ENCODE results near the gene TULP1.

TULP1 gene

DNA sequence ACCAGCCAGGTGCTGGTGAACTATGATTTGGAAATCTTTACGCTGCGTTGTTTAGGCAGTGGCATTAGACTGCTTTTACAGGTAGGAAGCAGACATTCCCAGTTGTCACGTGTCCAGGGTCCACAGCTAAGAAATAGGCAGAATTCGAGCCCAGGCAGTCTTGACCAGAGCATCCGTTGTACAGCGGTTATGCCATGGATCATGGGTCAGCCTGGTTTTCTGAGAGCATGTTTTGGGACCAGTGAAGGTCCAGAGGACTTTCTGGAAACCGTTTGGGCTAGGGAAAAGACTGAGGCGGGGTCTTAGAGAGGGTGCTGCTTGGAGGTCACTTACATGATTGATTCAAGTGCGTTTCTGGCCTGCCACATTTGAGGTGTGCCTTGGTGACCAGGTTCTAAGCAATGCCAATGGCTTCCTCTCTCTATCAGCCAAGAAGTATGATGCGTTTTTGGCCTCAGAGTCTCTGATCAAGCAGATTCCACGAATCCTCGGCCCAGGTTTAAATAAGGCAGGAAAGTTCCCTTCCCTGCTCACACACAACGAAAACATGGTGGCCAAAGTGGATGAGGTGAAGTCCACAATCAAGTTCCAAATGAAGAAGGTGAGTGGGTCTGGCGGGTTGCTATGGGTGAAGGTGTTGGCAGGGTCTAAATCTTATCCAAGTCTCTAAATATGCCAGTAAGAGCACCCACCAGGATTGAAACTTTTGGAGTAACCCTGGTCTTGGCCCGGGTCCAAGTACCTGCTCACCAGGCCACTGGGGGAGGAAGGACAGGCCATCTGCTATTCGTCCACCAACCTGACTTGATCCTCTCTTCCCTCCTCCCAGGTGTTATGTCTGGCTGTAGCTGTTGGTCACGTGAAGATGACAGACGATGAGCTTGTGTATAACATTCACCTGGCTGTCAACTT is 42.7 kb downstream of the TULP1 start:
- DNase-seq (ENCODE audit: extremely low read depth, insufficient read length): no peak
- no peak for TF ChIP-seq CTCF (IDR thresholded peaks at IDR 0.05; ENCODE audit: insufficient read depth, low read length, poor library complexity, severe bottlenecking)
- Histone ChIP-seq H3K4me3 (replicated peaks; ENCODE audit: low read depth, low read length) (peak overlapping the region; percentile 94), H3K27me3 (replicated peaks; ENCODE audit: control insufficient read depth, insufficient read depth, low read length) (no peaks in the 10 kb centered on the region), H3K36me3 (ENCODE audit: control insufficient read depth, insufficient read depth, low read length) (peaks cover 26% of the 10 kb centered on the region)

GRCh38 chr6:35468980-35469750 is 43.5 kb downstream of the TULP1 start:
- no peaks in the 10 kb centered on the region for H3K27me3 ChIP-seq (replicated peaks; ENCODE audit: control insufficient read depth, insufficient read depth, low read length)
- H3K4me3 ChIP-seq (replicated peaks; ENCODE audit: low read depth, low read length): peak overlapping the region; percentile 94
- peak; percentile 57 for DNase-seq (ENCODE audit: extremely low read depth, insufficient read length)
- no peak for TF ChIP-seq CTCF (IDR thresholded peaks at IDR 0.05; ENCODE audit: insufficient read depth, low read length, poor library complexity, severe bottlenecking)
- H3K36me3 ChIP-seq (ENCODE audit: control insufficient read depth, insufficient read depth, low read length): peaks cover 26% of the 10 kb centered on the region

DNA sequence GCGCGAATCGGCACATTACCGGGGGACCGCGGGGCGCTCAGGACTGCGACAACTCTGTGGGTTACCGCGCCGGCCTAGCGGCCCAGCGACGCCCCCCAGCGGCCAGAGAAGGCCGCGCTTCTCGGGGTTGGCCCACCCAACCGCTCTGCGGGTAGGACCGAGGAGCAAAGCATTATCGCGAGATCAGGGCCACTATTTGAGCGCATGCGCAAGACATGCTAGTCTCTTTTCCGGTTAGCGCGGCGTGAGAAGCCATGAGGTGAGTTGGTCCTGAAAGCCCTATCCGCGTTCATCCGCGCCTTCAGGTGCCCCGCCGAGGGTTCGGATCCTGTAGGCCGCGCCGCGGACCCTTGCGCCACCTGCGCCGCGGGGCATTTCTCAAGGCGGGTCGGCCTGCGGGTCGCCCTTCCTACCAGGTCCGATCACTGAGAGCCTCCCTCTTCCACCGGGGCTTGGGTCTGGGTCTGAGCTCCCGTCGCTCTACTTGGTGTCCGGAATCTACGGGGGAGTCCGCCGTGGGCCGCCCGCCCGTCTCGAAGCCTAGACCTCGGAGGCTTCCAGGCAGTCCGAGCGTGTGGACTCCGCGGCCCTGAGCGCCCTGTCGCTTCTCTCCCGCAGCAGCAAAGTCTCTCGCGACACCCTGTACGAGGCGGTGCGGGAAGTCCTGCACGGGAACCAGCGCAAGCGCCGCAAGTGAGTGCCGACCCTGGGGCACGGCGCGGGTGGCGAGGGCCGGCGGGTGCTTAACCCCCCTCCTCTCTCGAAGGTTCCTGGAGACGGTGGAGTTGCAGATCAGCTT is 44.3 kb downstream of the TULP1 start, which contains the start of gene RPL10A:
TSS of gene RPL10A (plus strand) at position 221 of the 799 bp plus-strand sequence. CDS start at position 255, 34 bp downstream.
- DNase-seq (ENCODE audit: extremely low read depth, insufficient read length): peak; percentile 95
- H3K36me3 ChIP-seq (ENCODE audit: control insufficient read depth, insufficient read depth, low read length): peaks cover 24% of the 10 kb centered on the region

GRCh38 chr6:35465646-35466045 is 47.0 kb downstream of the TULP1 start:
- no peaks in the 10 kb centered on the region for H3K27me3 ChIP-seq (replicated peaks; ENCODE audit: control insufficient read depth, insufficient read depth, low read length)
- peaks cover 15% of the 10 kb centered on the region for H3K36me3 ChIP-seq (ENCODE audit: control insufficient read depth, insufficient read depth, low read length)
- no peak for TF ChIP-seq CTCF (IDR thresholded peaks at IDR 0.05; ENCODE audit: insufficient read depth, low read length, poor library complexity, severe bottlenecking)
- no peak for DNase-seq (ENCODE audit: extremely low read depth, insufficient read length)
- H3K4me3 ChIP-seq (replicated peaks; ENCODE audit: low read depth, low read length): no peak overlapping the region

More for the DNA sequence above, 44.3 kb downstream of the TULP1 start, which contains the start of gene RPL10A:
- Histone ChIP-seq H3K27me3 (replicated peaks; ENCODE audit: control insufficient read depth, insufficient read depth, low read length) (no peaks in the 10 kb centered on the region), H3K4me3 (replicated peaks; ENCODE audit: low read depth, low read length) (peak within 1 kb of the TSS; percentile 94)
- TF ChIP-seq CTCF (IDR thresholded peaks at IDR 0.05; ENCODE audit: insufficient read depth, low read length, poor library complexity, severe bottlenecking): peak; percentile 99

- Histone ChIP-seq H3K4me3 (replicated peaks; ENCODE audit: low read depth, low read length) (no peak overlapping the region), H3K27me3 (replicated peaks; ENCODE audit: control insufficient read depth, insufficient read depth, low read length) (no peaks in the 10 kb centered on the region), H3K36me3 (ENCODE audit: control insufficient read depth, insufficient read depth, low read length) (peaks cover 8% of the 10 kb centered on the region)
- no peak for TF ChIP-seq CTCF (IDR thresholded peaks at IDR 0.05; ENCODE audit: insufficient read depth, low read length, poor library complexity, severe bottlenecking)
- no peak for DNase-seq (ENCODE audit: extremely low read depth, insufficient read length)
Observed at GRCh38 chr6:35463292-35463691, 49.4 kb downstream of the TULP1 start.
